ENCODE measurements around the gene COL27A1. TPM values are rescaled to one million over a fixed set of nuclear protein-coding genes. Genes with fewer than 3 reads are reported as not detected.

Gene COL27A1
- total and polyA plus RNA-seq, 12 donors, result 3.0 to 99.8 (median 11.9) TPM

DNA sequence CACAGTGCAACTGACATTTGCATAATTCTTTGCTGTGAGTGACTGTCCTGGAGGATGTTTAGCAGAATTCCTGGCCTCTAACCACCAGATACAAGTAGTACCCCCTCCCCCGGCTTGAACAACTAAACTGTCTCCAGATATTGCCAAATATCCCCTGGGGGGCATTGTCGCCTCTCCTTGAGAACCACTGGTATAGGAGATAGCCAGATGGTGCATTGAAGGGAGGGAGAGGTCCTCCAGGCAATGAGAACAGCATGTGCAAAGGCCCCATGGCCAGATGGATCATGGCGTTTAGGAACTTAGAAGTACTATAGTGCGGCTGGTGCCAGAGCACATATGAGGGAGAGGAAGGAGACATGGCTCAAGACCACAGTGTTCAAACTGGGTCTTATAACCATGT is 148.6 kb downstream of the COL27A1 start:
- peak in 4 of 7 donors; percentile 6 to 24 (median 7) for DNase-seq

DNA sequence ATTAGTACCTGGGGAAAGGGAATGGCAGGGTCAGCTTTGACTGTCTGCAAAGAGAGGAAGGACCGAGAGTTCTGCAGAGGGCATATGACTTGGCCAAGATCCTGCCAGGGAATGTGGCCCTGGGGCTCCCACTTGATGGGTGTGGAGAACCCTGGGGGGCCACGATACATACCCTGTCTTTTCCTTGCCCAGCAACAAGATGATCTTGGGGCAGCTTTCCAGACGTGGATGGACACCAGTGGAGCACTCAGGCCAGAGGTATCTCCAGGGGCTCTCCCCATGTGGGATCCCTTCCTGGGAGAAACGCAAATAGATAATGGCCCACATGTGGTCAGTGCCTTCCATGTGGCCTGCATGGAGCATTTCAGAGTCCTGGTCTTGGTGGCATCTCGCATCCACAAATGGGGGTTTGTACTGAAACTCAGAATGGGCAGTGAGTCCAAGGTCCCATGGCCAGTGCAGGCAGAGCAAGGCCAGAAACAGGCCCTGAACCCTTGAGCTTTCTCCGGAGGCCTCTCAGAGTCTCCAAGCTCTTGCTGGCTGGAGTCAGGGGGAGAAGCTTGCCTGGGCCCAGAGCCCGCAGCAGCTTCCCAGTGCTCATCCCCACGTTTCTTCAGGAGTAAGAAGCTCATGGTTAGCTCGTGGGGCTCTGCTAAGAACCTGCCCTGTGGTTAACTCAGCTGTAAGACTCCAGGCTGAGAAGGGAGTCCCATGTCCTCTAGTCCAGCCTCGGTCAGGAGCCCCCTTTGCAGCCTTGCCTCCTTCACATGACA is 149.3 kb downstream of the COL27A1 start:
- Histone ChIP-seq H3K36me3 (replicated peaks in 1 of 2) (peaks cover 0 to 9% of the 10 kb centered on the region in 2 donors), H3K4me3 (no peak overlapping the region), H3K4me1 (replicated peaks in 1 of 2) (no peaks in the 10 kb centered on the region), H3K9me3 (replicated peaks in 1 of 3) (no peaks in the 10 kb centered on the region), H3K27ac (no peak overlapping the region), H3K27me3 (no peaks in the 10 kb centered on the region)
- TF ChIP-seq, protein P1, sequence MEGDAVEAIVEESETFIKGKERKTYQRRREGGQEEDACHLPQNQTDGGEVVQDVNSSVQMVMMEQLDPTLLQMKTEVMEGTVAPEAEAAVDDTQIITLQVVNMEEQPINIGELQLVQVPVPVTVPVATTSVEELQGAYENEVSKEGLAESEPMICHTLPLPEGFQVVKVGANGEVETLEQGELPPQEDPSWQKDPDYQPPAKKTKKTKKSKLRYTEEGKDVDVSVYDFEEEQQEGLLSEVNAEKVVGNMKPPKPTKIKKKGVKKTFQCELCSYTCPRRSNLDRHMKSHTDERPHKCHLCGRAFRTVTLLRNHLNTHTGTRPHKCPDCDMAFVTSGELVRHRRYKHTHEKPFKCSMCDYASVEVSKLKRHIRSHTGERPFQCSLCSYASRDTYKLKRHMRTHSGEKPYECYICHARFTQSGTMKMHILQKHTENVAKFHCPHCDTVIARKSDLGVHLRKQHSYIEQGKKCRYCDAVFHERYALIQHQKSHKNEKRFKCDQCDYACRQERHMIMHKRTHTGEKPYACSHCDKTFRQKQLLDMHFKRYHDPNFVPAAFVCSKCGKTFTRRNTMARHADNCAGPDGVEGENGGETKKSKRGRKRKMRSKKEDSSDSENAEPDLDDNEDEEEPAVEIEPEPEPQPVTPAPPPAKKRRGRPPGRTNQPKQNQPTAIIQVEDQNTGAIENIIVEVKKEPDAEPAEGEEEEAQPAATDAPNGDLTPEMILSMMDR (IDR thresholded peaks at IDR 0.05), result no peak
- TF ChIP-seq POLR2A (IDR thresholded peaks at IDR 0.05), result no peak
- intact Hi-C loops (cut with DNase I), result no loop called here
- peak in 5 of 7 donors; percentile 4 to 39 (median 11) for DNase-seq
- WGBS, 4 donors, result 83 to 87% (median 86%) methylated on average over 9 to 10 of the region's 10 CpGs

More for the DNA sequence above, 148.6 kb downstream of the COL27A1 start:
- TF ChIP-seq POLR2A (IDR thresholded peaks at IDR 0.05), result no peak
- TF ChIP-seq, protein P1 (IDR thresholded peaks at IDR 0.05), result no peak
- Histone ChIP-seq H3K36me3 (replicated peaks in 1 of 2) (peaks cover 0 to 6% of the 10 kb centered on the region in 2 donors), H3K27ac (no peak overlapping the region), H3K4me1 (replicated peaks in 1 of 2) (no peaks in the 10 kb centered on the region), H3K4me3 (no peak overlapping the region), H3K27me3 (no peaks in the 10 kb centered on the region), H3K9me3 (replicated peaks in 1 of 3) (no peaks in the 10 kb centered on the region)
- 91 to 96% (median 93%) methylated on average over 4 of the region's 4 CpGs for WGBS, 4 donors
- intact Hi-C loops (cut with DNase I), result no loop called here

DNA sequence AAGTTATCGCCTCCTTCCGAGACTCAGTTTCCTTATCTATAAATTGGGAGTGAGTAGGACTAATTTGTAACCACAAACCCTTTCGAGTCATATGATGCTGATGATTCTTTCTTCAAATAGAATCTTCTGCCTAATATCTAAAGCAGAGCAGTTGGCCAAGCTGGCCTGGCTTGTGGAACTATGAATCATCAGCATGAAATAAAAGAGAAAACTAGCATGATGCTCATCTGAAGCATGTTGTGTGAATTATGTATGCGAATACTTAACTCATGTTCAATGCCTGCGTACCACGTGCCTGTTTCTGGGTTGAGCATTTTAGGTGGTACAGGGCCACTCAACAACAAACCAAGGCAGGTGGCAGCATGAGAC is 152.5 kb downstream of the COL27A1 start:
- Histone ChIP-seq H3K36me3 (replicated peaks in 1 of 2) (peaks cover 0 to 5% of the 10 kb centered on the region in 2 donors), H3K27me3 (no peaks in the 10 kb centered on the region), H3K27ac (no peak overlapping the region), H3K9me3 (replicated peaks in 1 of 3) (no peaks in the 10 kb centered on the region), H3K4me1 (replicated peaks in 1 of 2) (no peaks in the 10 kb centered on the region), H3K4me3 (no peak overlapping the region)
- no peak for TF ChIP-seq POLR2A (IDR thresholded peaks at IDR 0.05)
- TF ChIP-seq, protein P1 (IDR thresholded peaks at IDR 0.05), result no peak
- peak in 3 of 7 donors; percentile 1 to 10 (median 8) for DNase-seq
- intact Hi-C loops (cut with DNase I), result no loop called here
- WGBS, 4 donors, result 83 to 94% (median 88%) methylated on average over 6 of the region's 6 CpGs

DNA sequence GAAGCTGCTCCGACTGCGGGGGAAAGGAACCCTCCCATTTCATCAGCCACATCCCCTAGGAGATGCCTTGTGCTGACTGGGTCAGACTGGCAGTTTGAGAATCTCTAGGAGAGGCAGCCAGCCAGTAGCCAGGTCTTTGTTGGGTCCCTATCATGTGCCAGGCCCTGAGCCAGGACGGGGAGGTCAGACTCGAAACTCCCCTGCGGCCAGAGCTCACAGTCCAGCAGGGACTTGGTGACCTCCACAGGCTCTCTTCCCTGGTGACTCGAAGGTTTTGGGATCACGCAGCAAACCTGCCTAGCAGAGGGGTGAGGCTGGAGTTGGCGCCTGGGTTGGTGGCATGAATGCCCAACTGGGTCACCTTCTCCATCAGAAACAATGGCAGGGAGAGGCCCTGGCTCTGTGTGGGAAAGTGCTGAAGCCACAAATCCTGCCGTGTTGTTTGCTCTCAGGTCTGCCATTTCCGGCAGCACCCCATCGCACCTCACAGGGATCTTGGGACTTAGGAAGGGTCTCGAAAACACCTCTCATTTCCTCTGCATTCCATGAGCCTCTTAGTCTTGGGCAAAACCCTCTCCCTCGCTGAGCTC is 153.1 kb downstream of the COL27A1 start:
- DNase-seq, result peak in 5 of 7 donors; percentile 5 to 40 (median 9)
- intact Hi-C loops (cut with DNase I), result no loop called here

More for the DNA sequence above, 153.1 kb downstream of the COL27A1 start:
- 85 to 95% (median 94%) methylated on average over 8 to 13 of the region's 13 CpGs for WGBS, 4 donors
- Histone ChIP-seq H3K27me3 (no peaks in the 10 kb centered on the region), H3K27ac (no peak overlapping the region), H3K4me1 (replicated peaks in 1 of 2) (no peaks in the 10 kb centered on the region), H3K9me3 (replicated peaks in 1 of 3) (no peaks in the 10 kb centered on the region), H3K36me3 (replicated peaks in 1 of 2) (peaks cover 0 to 5% of the 10 kb centered on the region in 2 donors), H3K4me3 (no peak overlapping the region)
- no peak for TF ChIP-seq POLR2A (IDR thresholded peaks at IDR 0.05)
- TF ChIP-seq, protein P1 (IDR thresholded peaks at IDR 0.05), result no peak

Measured in adrenal gland (tissue), 12 donors.